HFFc6 (cell line): ENCODE measurements around the gene IGFBP3. TPM values are rescaled to one million over a fixed set of nuclear protein-coding genes. Genes with fewer than 3 reads are reported as not detected.

Source experiments
- DNase-seq: peaks from one replicate; pipeline ENCODE4 v3.0.0-alpha.2; 2018
- H3K27ac Mint-ChIP-seq: 2 replicates; pipeline ENCODE4 v1.8.0; 2020; ENCODE audit warnings: mild to moderate bottlenecking, mixed read lengths
- H3K27me3 Mint-ChIP-seq: 2 replicates; pipeline ENCODE4 v1.8.0; 2021; ENCODE audit warnings: mild to moderate bottlenecking, moderate library complexity, mixed read lengths; ENCODE audit not compliant: insufficient read depth
- H3K36me3 Mint-ChIP-seq: 2 replicates; pipeline ENCODE4 v1.8.0; 2021; ENCODE audit warnings: low read depth, mixed read lengths
- H3K4me1 Mint-ChIP-seq: 2 replicates; pipeline ENCODE4 v1.8.0; 2020; ENCODE audit warnings: low read depth, mixed read lengths
- H3K4me3 Mint-ChIP-seq: 2 replicates; pipeline ENCODE4 v1.8.0; 2020; ENCODE audit warnings: mild to moderate bottlenecking, moderate library complexity, mixed read lengths
- H3K9me3 Mint-ChIP-seq: 2 replicates; pipeline ENCODE4 v1.8.0; 2020; ENCODE audit warnings: mild to moderate bottlenecking, mixed read lengths
- CTCF ChIP-seq: fragments of 200-600 bp; sonication (generic); IDR thresholded peaks from 2 replicates; pipeline ENCODE4 v1.5.0; 2021; ENCODE audit warnings: antibody characterized with exemption, mild to moderate bottlenecking
- long read RNA-seq: library from polyadenylated mRNA; unstranded; transcript quantifications from one replicate; pipeline ENCODE4 v2.0.0, GENCODE V29; 2019
- total RNA-seq, 6 experiments: library from RNA; stranded (reverse); fragmentation: NEBNext Ultra II Directional; extraction: Animal tissue kit (Norgen Biotek cat#: 25700); gene quantifications; 2 replicates in 1 of 6; 3 replicates in 5 of 6; pipeline ENCODE4 v1.2.3, GENCODE V29; 2021

The IGFBP3 gene, protein sequence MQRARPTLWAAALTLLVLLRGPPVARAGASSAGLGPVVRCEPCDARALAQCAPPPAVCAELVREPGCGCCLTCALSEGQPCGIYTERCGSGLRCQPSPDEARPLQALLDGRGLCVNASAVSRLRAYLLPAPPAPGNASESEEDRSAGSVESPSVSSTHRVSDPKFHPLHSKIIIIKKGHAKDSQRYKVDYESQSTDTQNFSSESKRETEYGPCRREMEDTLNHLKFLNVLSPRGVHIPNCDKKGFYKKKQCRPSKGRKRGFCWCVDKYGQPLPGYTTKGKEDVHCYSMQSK
- 100 to 1,000 TPM; 797 to 983 (median 926) TPM for total RNA-seq
- long read RNA-seq, transcript IGFBP3-201 (5 exons, 2,262 nt) = major isoform, 1,607 of 1,732 reads
- long read RNA-seq, transcript IGFBP3-202 (5 exons, 1,050 nt) = minor isoform, 5 of 1,732 reads
- long read RNA-seq, transcript IGFBP3-207 (2 exons, 583 nt) = minor isoform, 11 of 1,732 reads
- long read RNA-seq, partial matches to known transcripts = 27 of 1,732 reads
- long read RNA-seq, other reads (novel, unspliced or antisense) = 82 of 1,732 reads

DNA sequence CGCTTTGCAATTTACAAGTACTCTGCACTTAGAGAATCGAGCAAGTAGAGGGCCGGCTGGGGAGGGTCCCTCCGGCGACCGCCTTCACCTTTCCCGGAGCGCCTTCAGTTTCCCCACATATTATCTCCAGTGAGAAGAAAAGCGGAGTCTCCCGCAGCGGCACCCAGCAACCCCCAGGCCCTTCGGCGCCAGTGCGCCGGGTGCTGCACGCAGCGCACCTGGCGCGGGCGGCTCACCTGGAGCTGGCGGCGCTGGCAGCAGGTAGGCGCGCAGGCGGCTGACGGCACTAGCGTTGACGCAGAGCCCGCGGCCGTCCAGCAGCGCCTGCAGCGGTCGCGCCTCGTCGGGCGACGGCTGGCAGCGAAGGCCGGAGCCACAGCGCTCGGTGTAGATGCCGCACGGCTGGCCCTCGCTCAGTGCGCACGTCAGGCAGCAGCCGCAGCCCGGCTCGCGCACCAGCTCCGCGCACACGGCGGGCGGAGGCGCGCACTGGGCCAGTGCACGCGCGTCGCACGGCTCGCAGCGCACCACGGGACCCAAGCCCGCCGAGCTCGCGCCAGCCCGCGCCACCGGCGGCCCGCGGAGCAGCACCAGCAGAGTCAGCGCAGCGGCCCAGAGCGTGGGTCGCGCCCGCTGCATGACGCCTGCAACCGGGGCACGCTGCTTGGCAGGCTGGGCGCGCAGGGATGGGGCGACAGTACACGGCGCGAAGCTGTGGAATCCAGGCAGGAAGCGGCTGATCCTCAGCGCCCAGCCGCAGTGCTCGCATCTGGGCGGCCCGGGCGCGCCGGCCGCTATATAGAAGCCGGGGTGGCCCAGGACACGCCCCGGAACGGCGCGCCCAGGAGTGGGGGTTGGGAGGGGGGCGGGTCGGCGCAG, at the start of gene IGFBP3:
Gene IGFBP3 (minus strand): TSS at position 771 of the 879 bp plus-strand sequence. CDS start 132 bp downstream, at position 639.
- peak; percentile 63 for DNase-seq
- TF ChIP-seq CTCF = no peak
- peaks cover 19% of the 10 kb centered on the region for H3K36me3 Mint-ChIP-seq
- H3K27ac Mint-ChIP-seq = peak within 1 kb of the TSS; percentile 55
- H3K27me3 Mint-ChIP-seq = no peaks in the 10 kb centered on the region
- H3K4me3 Mint-ChIP-seq = peak within 1 kb of the TSS; percentile 98
- peaks cover 72% of the 10 kb centered on the region for H3K4me1 Mint-ChIP-seq
- no peaks in the 10 kb centered on the region for H3K9me3 Mint-ChIP-seq

GRCh38 chr7:45970454-45970853, 49.4 kb upstream of the IGFBP3 start:
- Mint-ChIP-seq H3K9me3 (no peaks in the 10 kb centered on the region), H3K27ac (no peak overlapping the region), H3K36me3 (no peaks in the 10 kb centered on the region), H3K4me1 (peaks cover 30% of the 10 kb centered on the region), H3K4me3 (no peak overlapping the region), H3K27me3 (peaks cover 3% of the 10 kb centered on the region; the same call in 1 of the 2 replicates)
- DNase-seq = no peak
- TF ChIP-seq CTCF = no peak

DNA sequence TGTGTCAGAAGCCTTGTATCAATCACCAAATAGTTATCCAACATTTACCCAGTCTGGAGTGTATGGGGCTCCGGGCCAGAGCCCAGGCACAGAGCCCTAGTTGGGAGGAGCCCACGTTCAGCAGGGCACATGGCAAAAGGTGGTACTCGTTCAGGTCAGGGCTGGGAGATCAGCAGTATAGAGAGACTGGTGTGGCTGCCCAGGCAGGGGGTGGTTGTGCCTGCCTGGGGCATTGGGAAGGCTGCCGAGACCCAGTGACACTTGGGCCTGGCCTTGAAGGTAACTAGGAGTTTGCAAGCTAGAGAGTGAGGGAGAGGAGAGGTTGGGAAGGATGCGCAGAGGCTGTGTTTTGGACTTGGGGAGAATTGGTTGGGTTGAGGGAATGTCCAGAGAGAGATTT, 48.9 kb upstream of the IGFBP3 start:
- Mint-ChIP-seq H3K36me3 (no peaks in the 10 kb centered on the region), H3K9me3 (no peaks in the 10 kb centered on the region), H3K4me3 (no peak overlapping the region), H3K4me1 (peaks cover 25% of the 10 kb centered on the region), H3K27ac (no peak overlapping the region; the same call in 1 of the 2 replicates), H3K27me3 (peaks cover 3% of the 10 kb centered on the region; the same call in 1 of the 2 replicates)
- TF ChIP-seq CTCF = no peak
- no peak for DNase-seq

- no peaks in the 10 kb centered on the region for H3K36me3 Mint-ChIP-seq
- no peaks in the 10 kb centered on the region for H3K9me3 Mint-ChIP-seq
- H3K4me1 Mint-ChIP-seq = peaks cover 16% of the 10 kb centered on the region; the same call in 1 of the 2 replicates
- H3K27ac Mint-ChIP-seq = no peak overlapping the region
- no peak overlapping the region for H3K4me3 Mint-ChIP-seq
- no peak for DNase-seq
- no peak for TF ChIP-seq CTCF
- H3K27me3 Mint-ChIP-seq = peaks cover 3% of the 10 kb centered on the region; the same call in 1 of the 2 replicates
Observed at GRCh38 chr7:45968856-45969541, 47.9 kb upstream of the IGFBP3 start.

GRCh38 chr7:45968312-45968711, 47.2 kb upstream of the IGFBP3 start:
- DNase-seq = no peak
- Mint-ChIP-seq H3K36me3 (no peaks in the 10 kb centered on the region), H3K9me3 (no peaks in the 10 kb centered on the region), H3K27ac (no peak overlapping the region), H3K4me3 (no peak overlapping the region), H3K4me1 (peaks cover 14% of the 10 kb centered on the region; the same call in 1 of the 2 replicates), H3K27me3 (peaks cover 3% of the 10 kb centered on the region; the same call in 1 of the 2 replicates)
- no peak for TF ChIP-seq CTCF
